Urinary bladder (tissue), 4 donors: ENCODE measurements around the gene GALNTL6. TPM values are rescaled to one million over a fixed set of nuclear protein-coding genes. Genes with fewer than 3 reads are reported as not detected.

ENCODE experiments used
- DNase-seq: peaks from one replicate; pipeline ENCODE4 v3.0.0-alpha.2; 2015; ENCODE audit errors: extremely low spot score
- H3K27ac ChIP-seq: one replicate; pipeline ENCODE4 v1.5.1; 2013; ENCODE audit warnings: low read depth, mild to moderate bottlenecking, moderate library complexity
- H3K36me3 ChIP-seq: one replicate; pipeline ENCODE4 v1.6.1; 2013; ENCODE audit warnings: mild to moderate bottlenecking, moderate library complexity; ENCODE audit not compliant: insufficient read depth
- H3K4me1 ChIP-seq: one replicate; pipeline ENCODE4 v1.6.1; 2013; ENCODE audit warnings: mild to moderate bottlenecking, moderate library complexity; ENCODE audit not compliant: insufficient read depth
- H3K4me3 ChIP-seq: one replicate; pipeline ENCODE4 v1.5.1; 2013; ENCODE audit warnings: low read depth, low read length
- WGBS: extraction: QIAGEN DNeasy Blood & Tissue Kit; methylation state at CpG from one replicate; pipeline ENCODE4 v1.1.7; 2013; 5-methylcytosine and 5-hydroxymethylcytosine counted together
- polyA plus RNA-seq: library from polyadenylated mRNA; stranded (reverse); fragments of 200-250 nt; gene quantifications from one replicate; pipeline ENCODE4 v1.2.3, GENCODE V29; 2013
- total RNA-seq: library from RNA; depleted of rRNA; stranded (reverse); fragments of >200 nt; gene quantifications from one replicate; pipeline ENCODE4 v1.2.3, GENCODE V29; 2014
- donor health status: healthy with polysubstance abuse.
- donor health status: healthy.

The GALNTL6 gene
- total and polyA plus RNA-seq, 2 donors, result 0.57 to 1.5 TPM

DNA sequence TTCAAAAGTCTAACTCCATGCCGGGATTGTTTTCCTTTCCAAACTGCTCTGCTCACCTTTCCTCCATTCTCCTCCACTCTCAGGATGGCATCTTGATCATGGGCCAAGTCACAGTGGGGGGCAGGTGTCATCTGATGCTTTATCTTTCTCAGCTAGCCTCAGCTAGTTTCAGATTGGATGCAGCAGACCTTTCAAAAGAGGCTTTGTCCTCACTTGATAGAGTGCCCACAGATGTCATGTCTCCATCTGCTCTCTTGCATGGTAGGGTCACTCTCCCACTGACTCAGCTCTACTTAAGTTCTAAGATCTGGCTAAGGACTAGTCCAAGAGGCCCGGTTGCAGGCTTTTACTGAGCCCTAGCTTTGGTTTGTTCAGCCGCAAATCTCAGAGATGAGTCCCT lies 1013.7 kb downstream of the GALNTL6 start:
- Histone ChIP-seq H3K4me3 (no peak overlapping the region), H3K4me1 (no peaks in the 10 kb centered on the region), H3K27ac (no peak overlapping the region), H3K36me3 (no peaks in the 10 kb centered on the region)
- WGBS, result 95% methylated on average over 3 of the region's 3 CpGs
- DNase-seq, result no peak

DNA sequence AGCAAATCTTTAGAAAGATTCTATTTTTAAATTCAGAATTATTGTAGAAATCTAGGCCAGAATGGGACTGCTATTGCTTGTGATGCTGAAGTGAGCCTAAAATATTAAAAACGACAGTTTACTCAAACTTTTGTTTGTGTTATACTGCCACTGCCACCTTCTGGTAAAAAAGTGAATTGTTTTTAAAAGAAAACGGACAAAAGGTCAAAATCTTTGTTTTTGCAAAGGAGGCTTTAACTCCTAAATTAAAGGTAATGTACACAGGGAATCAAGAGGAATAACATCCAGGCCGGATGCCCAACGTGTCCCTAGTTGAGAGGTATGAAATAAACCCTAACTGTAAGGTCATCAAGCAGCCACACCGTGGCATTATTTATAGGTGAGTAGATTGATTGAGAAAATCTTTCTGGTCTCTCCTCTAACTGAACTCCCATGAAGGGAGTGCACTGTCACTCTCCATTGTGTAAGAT lies 1017.1 kb downstream of the GALNTL6 start:
- no peaks in the 10 kb centered on the region for H3K4me1 ChIP-seq
- no peak overlapping the region for H3K4me3 ChIP-seq
- no peak for DNase-seq
- H3K36me3 ChIP-seq, result no peaks in the 10 kb centered on the region
- WGBS, result 9% methylated on average over 5 of the region's 5 CpGs
- H3K27ac ChIP-seq, result no peak overlapping the region

DNA sequence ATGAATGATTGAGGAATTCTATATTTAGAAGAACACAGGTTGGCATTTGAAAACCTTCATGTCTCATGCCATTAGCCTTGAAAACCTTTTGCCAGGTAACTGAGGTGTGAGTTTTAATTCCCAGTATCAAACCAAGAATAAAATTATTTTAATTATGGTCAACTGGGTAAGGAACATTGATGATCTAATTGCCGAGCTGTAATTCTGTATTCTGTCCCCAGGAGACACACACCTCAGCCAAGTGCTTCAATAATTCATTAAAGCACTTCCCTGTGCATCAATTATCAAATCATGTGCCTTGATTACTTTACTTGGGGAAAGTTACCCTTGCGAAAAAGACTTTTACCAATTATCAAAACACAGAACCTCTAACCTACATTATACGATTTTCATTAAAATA lies 1023.5 kb downstream of the GALNTL6 start:
- no peak for DNase-seq
- no peak overlapping the region for H3K27ac ChIP-seq
- WGBS, result 92% methylated on average over 3 of the region's 3 CpGs
- H3K4me3 ChIP-seq, result no peak overlapping the region
- no peaks in the 10 kb centered on the region for H3K4me1 ChIP-seq
- no peaks in the 10 kb centered on the region for H3K36me3 ChIP-seq

DNA sequence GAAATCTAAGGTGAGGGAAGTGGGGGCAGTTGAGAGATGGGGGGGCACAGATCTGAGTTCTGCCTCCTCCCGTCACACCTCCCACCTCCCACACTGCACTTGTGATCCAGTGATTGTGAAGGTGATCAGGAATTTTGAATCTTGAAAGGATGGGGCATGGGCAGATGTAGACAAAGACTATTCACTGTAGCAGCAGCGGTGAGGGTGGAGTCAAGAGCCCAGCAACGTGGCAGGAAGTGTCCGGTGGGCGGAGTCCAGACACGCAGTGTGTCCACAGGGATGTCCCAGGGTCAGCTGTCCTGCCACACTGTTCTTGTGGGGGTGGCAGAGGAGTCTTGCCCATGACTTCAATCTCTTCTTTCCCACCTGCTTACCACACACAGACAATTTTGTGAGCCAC lies 1024.9 kb downstream of the GALNTL6 start:
- no peak overlapping the region for H3K27ac ChIP-seq
- DNase-seq, result no peak
- 77% methylated on average over 6 of the region's 6 CpGs for WGBS
- H3K4me3 ChIP-seq, result no peak overlapping the region
- no peaks in the 10 kb centered on the region for H3K36me3 ChIP-seq
- no peaks in the 10 kb centered on the region for H3K4me1 ChIP-seq

DNA sequence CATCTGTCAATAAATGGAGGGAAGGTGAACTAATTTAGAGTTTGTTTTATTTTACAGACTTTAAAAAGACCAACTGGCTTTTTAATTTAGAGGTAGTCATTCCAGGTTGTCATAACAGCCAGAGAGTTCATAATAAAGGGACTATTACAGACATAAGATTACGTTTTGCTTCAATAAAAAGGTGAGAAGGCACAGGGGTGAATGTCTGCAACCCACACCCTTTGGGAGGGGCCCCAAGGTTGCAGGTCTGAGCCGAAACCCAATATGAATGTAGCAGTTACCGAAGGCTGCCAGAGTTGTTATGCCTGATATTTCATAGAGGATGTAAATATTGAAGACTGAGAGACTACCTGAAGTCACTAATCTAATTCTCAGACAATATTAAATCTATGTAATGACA lies 1025.7 kb downstream of the GALNTL6 start:
- Histone ChIP-seq H3K4me1 (no peaks in the 10 kb centered on the region), H3K27ac (no peak overlapping the region), H3K36me3 (no peaks in the 10 kb centered on the region), H3K4me3 (no peak overlapping the region)
- DNase-seq, result no peak
- 83% methylated on average over 3 of the region's 3 CpGs for WGBS

DNA sequence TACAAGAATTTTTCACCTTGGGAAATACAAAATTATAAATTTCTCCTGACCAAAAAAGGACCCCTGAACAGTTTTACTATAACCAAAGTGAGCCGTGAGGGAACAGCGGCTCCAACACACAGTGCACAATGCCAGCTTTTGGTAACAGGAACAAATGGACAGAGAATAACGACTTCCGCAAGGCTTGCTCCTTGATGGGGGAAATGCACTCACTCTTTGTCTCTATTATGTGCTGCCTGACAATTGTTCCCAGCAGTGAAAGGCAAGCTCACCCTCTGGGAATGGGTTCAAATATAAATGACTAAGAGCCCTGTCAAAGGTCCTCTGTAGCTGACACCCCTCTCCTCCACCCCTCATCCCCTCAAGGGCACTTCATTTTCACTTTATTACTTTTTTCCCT lies 1029.6 kb downstream of the GALNTL6 start:
- Histone ChIP-seq H3K27ac (no peak overlapping the region), H3K36me3 (no peaks in the 10 kb centered on the region), H3K4me1 (no peaks in the 10 kb centered on the region), H3K4me3 (no peak overlapping the region)
- WGBS, result 86% methylated on average over 4 of the region's 4 CpGs
- no peak for DNase-seq

DNA sequence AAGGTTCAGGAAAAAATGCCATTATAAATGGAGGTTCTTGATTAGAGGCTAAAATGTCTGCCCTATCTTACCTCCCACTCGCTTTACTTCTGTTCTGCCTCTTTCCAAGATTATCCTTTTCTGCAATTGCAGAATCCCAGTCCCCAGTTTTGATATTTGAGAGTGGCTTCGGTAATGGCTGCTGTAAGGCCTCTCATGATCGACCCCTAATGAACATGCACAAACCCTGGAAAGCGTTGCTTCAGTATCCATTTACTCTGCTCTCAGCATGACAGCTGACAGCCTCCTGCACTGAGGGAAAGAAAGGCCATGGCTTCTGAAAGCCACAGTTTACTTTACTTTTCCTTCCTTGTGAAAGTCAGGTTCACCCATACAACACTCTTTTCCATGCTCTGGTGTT lies 1030.0 kb downstream of the GALNTL6 start:
- no peak for DNase-seq
- no peak overlapping the region for H3K4me3 ChIP-seq
- WGBS, result 60% methylated on average over 4 of the region's 4 CpGs
- H3K27ac ChIP-seq, result no peak overlapping the region
- H3K36me3 ChIP-seq, result no peaks in the 10 kb centered on the region
- no peaks in the 10 kb centered on the region for H3K4me1 ChIP-seq

DNA sequence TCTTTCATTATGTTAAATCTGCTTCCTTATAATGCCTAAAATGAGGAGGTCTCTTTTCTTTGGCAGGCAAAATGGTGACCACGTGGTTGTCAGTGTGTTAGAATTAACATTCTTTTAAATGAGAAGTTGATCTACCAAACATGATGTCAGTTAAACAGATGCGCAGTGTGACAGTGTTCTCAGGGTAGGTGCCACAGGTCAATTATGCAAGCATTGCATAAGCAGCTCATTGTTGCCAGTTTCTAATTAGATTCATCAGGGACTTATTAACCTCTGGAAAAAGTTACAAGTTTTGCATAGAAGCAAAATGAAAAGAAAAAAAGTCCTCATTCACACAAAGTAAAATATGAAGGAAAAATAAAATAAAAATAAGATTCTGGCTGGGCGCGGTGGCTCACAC lies 1031.4 kb downstream of the GALNTL6 start:
- H3K36me3 ChIP-seq, result no peaks in the 10 kb centered on the region
- no peak overlapping the region for H3K27ac ChIP-seq
- no peak overlapping the region for H3K4me3 ChIP-seq
- 93% methylated on average over 4 of the region's 4 CpGs for WGBS
- DNase-seq, result no peak
- H3K4me1 ChIP-seq, result no peaks in the 10 kb centered on the region

DNA sequence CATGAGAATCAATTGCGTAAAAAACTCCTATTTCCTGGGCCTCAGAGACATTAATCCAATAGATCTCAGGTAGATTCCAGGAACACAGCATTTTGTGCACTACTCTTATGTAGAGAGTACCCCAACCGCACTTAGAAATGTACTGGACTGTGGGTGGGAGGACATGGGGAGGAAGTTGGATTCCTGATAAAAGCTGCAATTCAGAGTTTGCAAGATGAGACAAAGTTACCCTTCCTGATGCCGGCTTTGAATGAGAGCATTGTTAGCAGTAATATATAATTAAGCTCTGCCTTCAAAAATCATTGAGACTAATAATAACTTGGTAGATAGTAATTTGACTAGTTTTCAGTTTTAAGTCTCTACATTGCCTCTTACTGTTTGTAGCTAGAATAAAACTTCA lies 1032.1 kb downstream of the GALNTL6 start:
- no peak for DNase-seq
- no peak overlapping the region for H3K27ac ChIP-seq
- H3K4me3 ChIP-seq, result no peak overlapping the region
- no peaks in the 10 kb centered on the region for H3K36me3 ChIP-seq
- WGBS, result 78% methylated on average over 3 of the region's 3 CpGs
- no peaks in the 10 kb centered on the region for H3K4me1 ChIP-seq

DNA sequence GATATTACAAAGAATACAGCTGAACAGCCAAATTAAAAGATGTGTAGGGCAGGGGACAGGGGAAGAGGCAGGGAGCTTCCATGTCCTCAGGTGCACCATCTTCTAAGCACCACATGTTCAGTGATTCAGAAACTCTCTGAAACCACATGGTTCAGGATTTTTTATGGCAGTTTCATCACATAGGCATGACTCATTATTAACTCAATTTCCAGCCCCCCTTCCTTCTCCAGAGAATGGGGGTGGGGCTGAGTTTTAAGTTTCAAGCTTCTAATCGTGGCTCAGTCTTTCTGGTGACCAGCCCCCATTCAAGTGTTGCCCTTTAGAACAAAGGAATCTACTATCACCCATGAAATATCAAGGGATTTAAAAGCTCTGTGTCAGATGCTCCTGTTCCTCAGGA lies 1037.6 kb downstream of the GALNTL6 start:
- H3K4me1 ChIP-seq, result no peaks in the 10 kb centered on the region
- WGBS, result 41% methylated on average over 1 of the region's 1 CpG
- H3K36me3 ChIP-seq, result no peaks in the 10 kb centered on the region
- H3K4me3 ChIP-seq, result no peak overlapping the region
- no peak for DNase-seq
- H3K27ac ChIP-seq, result no peak overlapping the region

DNA sequence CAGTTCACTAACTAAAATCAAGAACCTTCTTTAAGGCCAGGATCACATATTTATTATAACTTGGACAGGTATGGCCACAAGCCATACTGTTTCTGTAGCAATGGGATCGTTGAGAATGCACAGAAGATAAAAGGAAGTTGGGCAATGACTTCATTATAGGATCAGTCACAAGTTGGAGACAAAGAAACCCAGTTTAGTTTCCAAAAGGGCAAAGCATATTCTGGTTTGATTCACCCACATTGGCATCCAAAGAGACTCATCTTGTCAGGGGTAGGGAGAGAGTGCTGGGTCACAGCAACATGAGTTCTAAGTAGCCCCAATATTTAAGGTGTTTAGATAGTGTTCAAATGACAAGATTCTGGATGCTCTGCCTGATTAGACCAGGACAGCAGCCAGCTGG lies 1038.3 kb downstream of the GALNTL6 start:
- H3K27ac ChIP-seq, result no peak overlapping the region
- no peaks in the 10 kb centered on the region for H3K36me3 ChIP-seq
- no peak for DNase-seq
- no peaks in the 10 kb centered on the region for H3K4me1 ChIP-seq
- 0% methylated on average over 1 of the region's 1 CpG for WGBS
- H3K4me3 ChIP-seq, result no peak overlapping the region

DNA sequence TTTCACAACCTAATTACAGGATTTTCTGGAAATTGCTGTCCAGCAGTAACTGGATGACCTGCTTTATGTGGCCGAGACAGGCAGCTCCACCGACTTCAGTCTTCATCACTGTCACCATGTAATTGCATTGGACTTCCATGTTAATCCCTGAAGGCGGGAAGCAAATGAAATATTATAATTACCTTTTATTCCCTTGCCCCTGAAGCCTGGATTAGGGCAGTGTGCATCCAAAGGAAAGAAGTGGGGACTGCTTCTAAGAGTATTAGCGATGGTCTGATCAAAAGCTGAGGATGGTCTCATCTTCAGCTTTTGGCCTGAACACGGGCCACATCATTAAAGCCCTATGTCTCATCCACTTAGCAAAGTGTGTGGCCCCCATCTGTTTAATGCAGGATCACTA lies 1043.8 kb downstream of the GALNTL6 start:
- H3K36me3 ChIP-seq, result no peaks in the 10 kb centered on the region
- no peak overlapping the region for H3K4me3 ChIP-seq
- H3K4me1 ChIP-seq, result no peaks in the 10 kb centered on the region
- H3K27ac ChIP-seq, result no peak overlapping the region
- 73% methylated on average over 5 of the region's 5 CpGs for WGBS
- no peak for DNase-seq

DNA sequence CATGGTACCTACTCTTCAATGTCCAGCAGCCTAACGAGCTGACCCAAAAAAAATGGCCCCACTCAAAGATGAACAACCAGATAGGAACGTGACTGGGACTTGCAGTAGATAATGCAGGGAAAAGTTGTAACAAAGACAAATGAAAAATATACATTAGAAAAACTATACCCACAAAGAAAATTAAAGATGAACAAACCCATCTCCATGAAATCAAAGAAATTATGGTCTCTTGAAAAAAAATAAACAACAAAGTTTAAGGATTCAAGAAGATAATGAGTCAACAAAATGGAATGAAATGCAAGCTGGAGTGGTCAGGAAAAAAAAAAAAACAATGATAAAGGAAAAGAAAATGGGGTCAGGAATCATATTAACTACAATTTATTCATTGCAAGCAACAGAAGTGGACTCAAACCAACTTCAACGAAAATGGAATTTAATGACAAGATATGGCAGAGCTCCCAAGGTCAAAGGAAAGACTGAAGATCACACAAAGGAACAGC lies 1045.6 kb downstream of the GALNTL6 start:
- Histone ChIP-seq H3K36me3 (no peaks in the 10 kb centered on the region), H3K27ac (no peak overlapping the region), H3K4me1 (no peaks in the 10 kb centered on the region), H3K4me3 (no peak overlapping the region)
- DNase-seq, result no peak
- 76% methylated on average over 3 of the region's 3 CpGs for whole genome bisulfite sequencing

DNA sequence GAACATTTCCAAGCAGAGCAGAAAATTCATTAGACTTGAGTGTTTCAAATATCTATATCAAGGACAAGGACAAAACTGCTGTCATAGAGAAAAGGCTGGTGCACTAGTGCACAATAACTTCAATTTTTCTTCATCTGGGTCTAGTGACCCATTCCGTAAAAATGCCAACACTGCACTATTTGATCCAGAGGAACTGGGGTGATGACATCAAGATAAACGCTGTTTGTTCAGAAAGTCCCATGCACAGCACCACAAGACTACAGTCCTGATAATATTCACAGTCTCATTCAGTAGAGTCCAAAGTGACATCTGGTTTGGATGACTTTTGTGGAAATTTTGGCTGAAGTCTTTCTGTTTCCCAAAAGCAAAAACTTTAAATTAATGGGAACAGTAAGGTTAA lies 1051.9 kb downstream of the GALNTL6 start:
- Histone ChIP-seq H3K4me1 (no peaks in the 10 kb centered on the region), H3K27ac (no peak overlapping the region), H3K4me3 (no peak overlapping the region), H3K36me3 (no peaks in the 10 kb centered on the region)
- no peak for DNase-seq
- WGBS, result 43% methylated on average over 2 of the region's 2 CpGs

DNA sequence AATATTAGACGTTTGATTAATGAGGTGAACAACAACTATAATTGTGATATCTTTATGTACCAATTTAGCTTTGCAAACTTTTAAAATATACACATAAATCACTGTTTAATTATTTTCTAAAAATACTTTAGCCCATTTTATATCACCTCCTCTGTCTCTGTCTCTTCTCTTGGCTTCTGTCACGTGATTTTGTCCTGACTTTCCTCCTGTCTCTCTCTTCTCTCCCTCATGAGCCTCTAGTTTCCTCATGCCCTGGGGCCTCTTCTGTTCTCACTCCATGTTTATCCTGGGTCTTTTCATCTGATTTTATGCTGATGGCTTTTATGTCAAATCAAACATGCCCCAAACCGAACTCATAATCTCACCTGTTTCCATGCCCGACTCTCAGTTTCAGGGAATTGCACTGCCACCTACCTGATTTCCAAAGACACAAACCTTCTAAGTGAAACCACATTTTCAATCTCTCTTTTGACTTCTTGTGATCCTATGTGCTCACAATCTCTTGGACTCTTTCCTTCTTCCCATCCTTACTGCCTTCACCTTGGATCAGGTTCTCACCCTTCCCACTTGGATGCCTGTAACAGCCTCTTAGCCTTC lies 1052.4 kb downstream of the GALNTL6 start:
- DNase-seq, result no peak
- WGBS, result 47% methylated on average over 4 of the region's 4 CpGs
- Histone ChIP-seq H3K4me1 (no peaks in the 10 kb centered on the region), H3K4me3 (no peak overlapping the region), H3K36me3 (no peaks in the 10 kb centered on the region), H3K27ac (no peak overlapping the region)
